ENCODE measurements around the gene ANKRA2. TPM values are rescaled to one million over a fixed set of nuclear protein-coding genes. Genes with fewer than 3 reads are reported as not detected.

ANKRA2 gene
- total and polyA plus RNA-seq, 2 of the 8 experiments (the other 6 are each of a cell fraction or from before 2014, with no cell fraction given): 7.0 to 12.6 TPM

GRCh38 chr5:73612799-73613198, 47.4 kb upstream of the ANKRA2 start (continued):
- TF ChIP-seq CTCF (IDR thresholded peaks at IDR 0.05; ENCODE audit: control extremely low read depth in 1 of 3, insufficient read depth in 1 of 3, low read depth in 1 of 3, low read length in 3 of 3) (no peak), KDM4A (IDR thresholded peaks at IDR 0.05; ENCODE audit: low read depth, low read length, severe bottlenecking) (no peak), RAD21 (IDR thresholded peaks at IDR 0.05 in 1 of 2, conservative IDR thresholded peaks at IDR 0.05 in 1 of 2; ENCODE audit: low read depth in 2 of 2, low read length in 2 of 2) (no peak), EGR1 (IDR thresholded peaks at IDR 0.05; ENCODE audit: borderline replicate concordance, low read depth, low read length) (no peak), RFX5 (IDR thresholded peaks at IDR 0.05; ENCODE audit: borderline replicate concordance, low read depth, low read length) (no peak), FOSL1 (IDR thresholded peaks at IDR 0.05; ENCODE audit: insufficient read depth, low read depth, low read length) (no peak), ZNF274 (IDR thresholded peaks at IDR 0.05; ENCODE audit: borderline replicate concordance, extremely low read depth, low read length) (no peak), CHD7 (IDR thresholded peaks at IDR 0.05; ENCODE audit: insufficient replicate concordance, low read length) (no peak)

Data from H1 (cell line).